H54 (cell line): ENCODE measurements around the gene HIPK4.

Experiments used
- DNase-seq: peaks from one replicate; pipeline ENCODE4 v3.0.0; 2011; ENCODE audit warnings: low spot score, mixed read lengths; ENCODE audit not compliant: insufficient read length
- FAIRE-seq: peaks from 3 replicates; lab custom pipeline; 2011; peaks lifted over from hg19 to GRCh38; lab: Jason Lieb, UNC
- POLR2A ChIP-seq: IDR thresholded peaks from 2 replicates; pipeline ENCODE4 v1.6.1; 2011; ENCODE audit warnings: low read depth, mild to moderate bottlenecking, low read length

Gene HIPK4

DNA sequence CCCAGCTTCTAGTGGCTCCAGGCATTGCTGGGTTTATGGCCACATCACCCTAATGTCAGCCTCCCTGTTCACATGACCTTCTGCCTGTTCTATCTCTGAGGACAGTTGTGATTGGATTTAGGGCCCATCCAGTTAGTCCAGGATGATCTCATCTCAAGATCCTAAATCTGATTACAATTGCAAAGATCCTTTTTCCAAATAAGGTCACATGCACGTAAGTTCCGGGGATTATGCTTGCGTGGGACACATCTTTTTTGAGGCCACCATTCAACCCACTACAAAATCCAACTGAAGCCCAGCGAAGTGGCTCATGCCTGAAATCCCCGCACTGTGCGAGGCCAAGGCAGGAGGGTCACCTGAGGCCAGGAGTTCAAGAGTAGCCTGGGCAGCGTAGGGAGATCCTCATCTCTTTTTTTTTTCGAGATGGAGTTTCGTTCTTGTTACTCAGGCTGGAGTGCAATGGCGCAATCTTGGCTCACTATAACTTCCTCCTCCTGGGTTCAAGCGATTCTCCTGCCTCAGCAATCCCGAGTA lies 29.2 kb downstream of the HIPK4 start:
- no peak for FAIRE-seq
- DNase-seq: no peak

DNA sequence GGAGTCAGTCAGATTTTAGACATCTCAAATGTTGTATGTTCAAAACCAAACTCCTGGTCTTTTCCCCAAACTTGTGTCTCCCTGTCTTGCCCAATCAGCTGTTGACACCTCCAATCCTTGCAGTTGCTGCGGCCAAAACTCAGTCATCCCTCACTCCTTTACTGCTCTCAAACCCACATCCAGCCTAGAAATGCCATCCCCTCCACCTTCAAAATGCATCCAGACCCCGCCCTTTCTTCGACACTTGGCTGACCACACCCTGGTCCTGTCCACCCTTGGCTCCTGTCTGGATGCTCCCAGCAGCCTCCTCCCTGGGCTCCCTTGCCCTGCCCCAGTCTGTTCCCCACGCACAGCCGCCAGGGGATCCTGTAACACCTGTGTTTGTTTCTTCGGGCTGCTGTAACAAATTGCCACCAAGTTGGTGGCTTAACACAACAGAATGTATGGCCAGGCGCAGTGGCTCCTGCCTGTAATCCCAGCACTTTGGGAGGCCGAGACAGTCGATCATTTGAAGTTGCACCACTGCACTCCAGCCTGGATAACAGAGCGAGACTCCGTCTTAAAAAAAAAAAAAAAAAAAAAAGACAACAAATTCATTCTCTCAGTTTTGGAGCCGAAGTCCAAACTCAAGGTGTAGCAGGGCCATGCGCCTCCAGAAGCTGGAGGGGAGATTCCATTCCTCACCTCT lies 29.8 kb downstream of the HIPK4 start:
- no peak for TF ChIP-seq POLR2A
- no peak for FAIRE-seq
- DNase-seq: no peak

More for the DNA sequence above, 29.2 kb downstream of the HIPK4 start:
- TF ChIP-seq POLR2A: no peak

DNA sequence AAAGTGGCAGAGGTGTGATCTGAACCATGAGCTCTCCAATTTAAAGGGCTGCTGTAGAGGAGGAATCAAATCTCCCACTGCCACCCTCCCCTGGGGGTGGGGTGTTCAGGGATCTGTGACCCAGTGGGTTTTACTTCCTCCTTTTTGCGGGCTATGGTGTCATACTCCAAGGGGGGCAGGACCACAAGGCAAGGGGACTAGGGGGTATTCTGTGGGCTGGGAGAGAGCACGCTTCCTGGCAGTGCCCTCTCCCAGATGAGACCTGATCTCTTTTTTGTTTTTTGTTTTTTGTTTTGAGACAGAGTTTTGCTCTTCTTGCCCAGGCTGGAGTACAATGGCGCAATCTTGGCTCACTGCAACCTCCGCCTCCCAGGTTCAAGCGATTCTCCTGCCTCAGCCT lies 31.2 kb downstream of the HIPK4 start:
- no peak for DNase-seq

DNA sequence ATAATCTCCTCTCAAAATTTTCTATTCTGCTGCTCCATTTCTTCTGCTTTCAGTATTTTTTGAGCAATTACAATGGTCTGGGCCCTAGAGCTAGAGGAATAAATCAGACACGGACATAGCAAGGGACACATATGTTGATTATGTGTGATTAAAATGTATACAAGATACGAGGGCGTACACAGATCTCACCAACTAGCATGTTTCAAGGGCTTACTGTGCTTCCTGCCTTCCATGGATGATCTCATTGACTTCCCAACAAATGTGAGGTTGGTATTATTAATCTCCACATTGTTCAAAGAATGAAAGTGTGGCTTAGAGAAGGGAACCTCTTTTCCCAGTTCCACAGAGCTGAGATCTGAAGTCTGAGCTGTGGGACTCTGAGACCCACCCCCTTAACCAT lies 32.3 kb downstream of the HIPK4 start:
- DNase-seq (no peak), FAIRE-seq (no peak)
- no peak for TF ChIP-seq POLR2A

More for the DNA sequence above, 31.2 kb downstream of the HIPK4 start:
- FAIRE-seq: no peak
- no peak for TF ChIP-seq POLR2A

DNA sequence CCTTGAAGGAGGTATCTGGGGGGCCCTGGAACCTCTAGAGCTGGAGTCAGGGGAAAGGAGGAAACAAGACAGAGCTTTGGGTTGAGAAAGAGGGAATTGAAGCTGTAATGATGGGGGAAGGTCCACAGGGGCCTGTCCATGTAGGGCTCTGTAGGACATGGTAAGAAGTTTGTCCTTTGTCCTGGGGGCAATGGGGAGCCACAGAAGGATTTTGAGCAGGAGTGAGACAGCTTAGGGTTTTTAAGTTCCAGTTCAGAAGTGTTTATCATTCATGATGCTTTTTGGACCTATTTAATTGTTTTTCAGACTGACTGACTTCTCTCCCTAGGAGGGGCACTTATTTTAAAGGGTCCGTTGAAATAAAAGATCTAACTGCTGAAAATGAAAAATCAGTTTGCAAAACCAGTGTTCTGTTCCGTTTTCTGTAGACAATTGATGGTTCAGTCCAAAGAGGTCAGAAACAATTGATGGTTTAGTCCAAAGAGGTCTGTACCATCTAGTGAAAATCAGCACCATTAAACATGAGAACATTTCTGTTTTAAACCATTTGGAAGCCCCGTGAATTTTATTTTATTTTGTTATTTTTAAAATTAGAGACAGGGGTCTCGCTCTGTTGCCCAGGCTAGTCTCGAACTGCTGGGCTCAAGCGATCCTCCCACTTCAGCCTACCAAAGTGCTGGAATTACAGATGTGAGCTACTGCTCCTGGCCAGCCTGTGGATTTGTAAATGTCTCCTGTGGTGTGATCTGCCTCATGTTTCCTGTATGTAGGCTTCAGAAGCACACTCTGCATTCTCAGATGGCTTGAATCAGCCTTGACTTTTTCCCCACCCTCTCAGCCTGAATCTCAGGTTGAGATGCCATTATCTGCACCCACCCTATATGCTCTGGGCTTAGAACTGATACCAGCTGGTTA lies 33.0 kb downstream of the HIPK4 start:
- DNase-seq: no peak
- no peak for FAIRE-seq
- no peak for TF ChIP-seq POLR2A

DNA sequence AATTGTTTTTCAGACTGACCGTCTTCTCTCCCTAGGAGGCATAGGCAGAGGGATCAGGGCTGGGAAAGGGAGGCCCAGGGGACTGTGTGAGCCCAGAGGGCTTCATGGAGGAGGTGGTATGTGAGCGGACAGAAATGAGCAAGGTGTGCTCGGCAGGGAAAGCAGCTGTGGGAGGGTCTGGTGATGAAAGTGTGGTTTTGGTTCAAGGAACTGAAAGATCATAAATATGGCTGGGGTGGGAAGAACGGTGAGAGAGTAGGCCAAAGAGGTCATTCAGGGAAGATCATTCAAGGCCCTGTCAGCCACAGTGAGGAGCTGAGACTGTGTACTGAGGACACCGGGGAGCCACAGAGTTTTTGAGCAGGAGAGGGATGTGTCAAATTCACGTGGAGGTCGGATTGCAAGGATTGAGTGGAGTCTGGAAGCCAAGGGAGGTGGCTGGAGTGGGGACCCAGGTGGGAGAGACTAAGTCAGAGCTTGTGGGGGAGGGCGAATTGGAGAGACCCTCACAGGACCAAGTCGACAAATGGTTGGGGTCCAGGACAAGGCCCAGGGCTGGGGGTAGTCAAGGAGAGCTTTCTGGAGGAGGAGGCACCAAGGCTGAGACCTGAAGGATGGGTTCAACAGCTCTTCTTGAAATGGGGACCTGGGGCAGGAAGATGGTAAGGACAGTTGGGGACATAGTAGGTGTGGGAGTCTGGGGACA lies 33.9 kb downstream of the HIPK4 start:
- DNase-seq: no peak
- no peak for FAIRE-seq
- no peak for TF ChIP-seq POLR2A

DNA sequence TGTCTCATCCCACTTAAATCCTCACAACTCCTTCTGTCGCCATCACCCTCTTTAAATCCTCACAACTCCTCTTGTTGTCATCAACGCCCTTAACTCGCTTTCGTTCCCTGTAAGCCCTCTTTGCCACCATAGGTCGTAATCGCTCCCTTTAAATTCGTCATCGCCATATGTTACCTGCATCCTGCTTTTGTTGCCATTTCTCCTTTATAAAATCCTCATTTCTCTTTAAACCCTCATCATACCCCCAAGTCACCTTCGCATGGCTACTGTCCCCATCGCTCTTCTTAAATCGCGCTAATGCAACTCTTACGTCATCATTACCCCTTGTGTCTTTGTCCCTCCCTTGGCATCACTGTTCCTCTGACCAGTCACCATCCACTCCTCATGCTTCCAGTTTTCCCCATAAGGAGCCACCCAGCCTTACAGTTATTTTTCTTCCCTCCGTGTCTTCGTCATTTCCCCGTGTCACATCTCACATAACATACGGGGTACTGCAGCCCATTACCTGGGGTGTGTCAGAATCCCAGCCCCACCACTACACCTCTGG lies 40.9 kb downstream of the HIPK4 start:
- no peak for TF ChIP-seq POLR2A
- no peak for DNase-seq
- FAIRE-seq: no peak

DNA sequence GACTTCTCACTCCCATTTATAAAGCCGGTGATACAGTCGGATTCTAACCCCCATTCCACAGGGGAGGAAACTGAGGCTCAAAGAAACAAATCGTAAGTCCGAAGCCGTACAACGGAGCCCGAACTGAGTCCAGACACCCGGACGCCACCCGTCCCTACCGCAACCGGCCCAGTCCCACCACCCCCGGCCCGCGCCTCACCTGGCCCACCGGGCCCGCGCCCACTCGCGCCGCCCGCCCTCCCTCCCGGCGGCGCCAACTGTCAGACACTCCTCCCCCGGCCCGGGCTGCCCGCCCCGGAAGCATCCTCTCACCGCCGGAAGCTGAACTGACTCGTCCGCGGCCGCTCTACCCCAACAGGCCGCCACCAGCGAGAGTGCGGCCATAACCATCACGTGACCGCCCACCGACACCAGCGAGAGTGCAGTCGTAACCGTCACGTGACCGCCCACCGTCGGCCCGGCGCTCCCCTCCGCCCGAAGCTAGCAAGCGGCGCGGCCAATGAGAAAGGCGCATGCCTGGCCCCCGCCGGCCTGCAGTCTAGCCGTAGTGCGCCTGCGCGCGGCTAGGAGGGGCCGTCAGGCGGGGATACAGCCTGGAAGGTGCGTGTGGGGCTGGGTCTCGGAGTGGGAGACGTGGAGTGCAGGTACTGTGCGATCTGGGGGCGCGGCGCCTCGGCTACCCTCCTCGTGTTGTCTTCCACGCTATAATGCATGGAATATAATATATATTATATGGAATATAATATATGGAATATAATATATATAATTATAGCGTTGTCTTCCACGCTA lies 41.7 kb downstream of the HIPK4 start, which contains the start of the genes C19orf47 and PLD3:
TSS of gene C19orf47 (minus strand) at position 273 of the 789 bp plus-strand sequence. CDS start 6,540 bp downstream, outside the sequence.
TSS of gene PLD3 (plus strand) at position 571 of the 789 bp plus-strand sequence. CDS start 17,789 bp downstream, outside the sequence.
- FAIRE-seq (peak; percentile 64), DNase-seq (peak; percentile 100)
- TF ChIP-seq POLR2A: peak; percentile 95

DNA sequence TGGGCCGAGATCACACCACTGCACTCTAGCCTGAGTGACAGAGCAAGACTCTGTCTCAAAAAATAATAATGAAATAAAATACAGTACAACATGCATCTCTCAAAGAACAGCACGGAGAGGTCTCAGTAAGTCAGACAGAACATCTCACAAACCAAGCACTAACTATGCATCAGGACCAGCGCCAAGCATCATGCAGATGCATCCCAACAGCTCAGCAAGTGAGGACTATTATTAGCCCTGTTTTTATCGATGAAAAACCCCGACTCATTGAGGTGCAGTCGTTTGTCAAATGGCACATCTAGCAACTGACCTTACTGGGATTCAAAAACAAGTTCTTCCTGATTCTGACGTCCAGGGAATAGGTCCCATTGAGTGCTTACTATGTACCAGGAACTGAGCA lies 45.6 kb downstream of the HIPK4 start:
- FAIRE-seq: no peak
- TF ChIP-seq POLR2A: no peak
- DNase-seq: no peak

DNA sequence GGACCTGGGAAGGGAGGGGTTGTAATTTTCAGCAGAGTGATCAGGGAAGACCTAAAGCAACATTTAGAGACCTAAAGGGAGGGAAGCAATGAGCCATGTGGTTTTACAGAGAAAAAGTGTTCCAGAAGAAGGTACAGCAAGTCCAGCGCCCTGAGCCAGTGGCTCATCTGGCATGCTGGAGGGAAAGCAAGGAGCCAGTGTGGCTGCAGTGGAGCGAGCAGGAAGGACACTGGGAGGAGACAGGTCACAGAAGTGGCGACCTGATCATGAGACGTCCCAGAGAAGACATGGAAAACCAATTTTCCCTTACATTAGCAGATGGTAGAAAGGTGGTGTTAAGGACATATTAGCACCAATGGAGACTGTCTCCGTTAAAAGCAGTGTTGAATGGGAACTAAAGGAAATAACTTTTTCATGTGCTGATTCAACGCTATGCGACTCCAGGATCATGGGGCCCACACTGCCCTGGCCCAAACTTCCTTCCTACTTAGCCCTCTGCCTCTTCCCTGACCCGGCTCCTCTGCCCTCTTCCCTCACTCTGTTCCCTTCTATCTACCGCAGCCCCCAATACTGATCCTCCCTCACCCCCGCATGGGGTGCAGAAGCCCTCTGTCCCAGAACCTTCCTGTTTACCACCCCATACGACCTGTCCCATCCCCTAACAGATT lies 47.2 kb downstream of the HIPK4 start:
- TF ChIP-seq POLR2A: no peak
- no peak for FAIRE-seq
- DNase-seq: no peak

DNA sequence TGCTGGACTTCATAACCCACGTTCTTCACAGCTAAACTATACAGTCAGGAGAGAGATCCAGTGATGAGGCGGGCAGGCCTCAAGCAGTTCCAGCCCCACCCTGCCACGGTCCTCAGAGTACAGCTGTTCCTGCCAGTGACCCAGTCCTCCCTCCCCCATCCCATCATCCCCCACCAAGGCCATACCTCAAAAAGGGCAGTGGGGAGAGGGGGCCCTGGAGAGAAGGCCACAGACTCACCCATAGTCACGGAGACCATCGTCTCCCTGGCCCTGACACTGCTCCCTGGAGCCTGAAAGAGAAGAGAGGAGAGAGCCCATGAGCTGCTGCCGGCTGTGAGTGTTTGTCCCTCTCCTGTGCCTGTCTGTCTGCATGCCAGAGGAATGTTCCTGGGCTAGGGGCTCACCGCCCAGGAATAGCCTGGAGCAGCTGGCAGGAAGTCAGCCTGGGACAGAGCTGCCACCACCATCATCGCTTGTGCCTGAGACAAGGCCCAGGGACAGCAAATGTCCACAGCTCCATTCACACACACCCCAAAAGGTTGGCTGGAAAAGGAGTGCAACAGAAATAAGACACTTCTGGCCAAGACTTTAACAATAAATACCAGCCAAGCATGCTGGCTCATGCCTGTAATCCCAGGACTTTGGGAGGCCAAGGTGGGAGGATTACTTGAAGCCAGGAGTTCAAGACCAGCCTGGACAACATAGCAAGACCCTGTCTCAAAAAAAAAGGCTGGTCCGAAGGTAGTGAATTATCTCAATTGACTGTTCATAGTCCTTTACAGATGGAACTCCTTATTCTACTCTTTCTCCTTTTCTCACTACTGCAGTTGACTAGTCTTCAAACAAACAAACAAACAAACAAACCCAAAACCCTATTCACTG lies 48.1 kb downstream of the HIPK4 start:
- DNase-seq: no peak
- FAIRE-seq: no peak
- TF ChIP-seq POLR2A: no peak
